ENCODE measurements around the gene RASSF8.
A peak's percentile ranks its signal among the peaks of the same experiment; 100 is the strongest.

The RASSF8 gene

DNA sequence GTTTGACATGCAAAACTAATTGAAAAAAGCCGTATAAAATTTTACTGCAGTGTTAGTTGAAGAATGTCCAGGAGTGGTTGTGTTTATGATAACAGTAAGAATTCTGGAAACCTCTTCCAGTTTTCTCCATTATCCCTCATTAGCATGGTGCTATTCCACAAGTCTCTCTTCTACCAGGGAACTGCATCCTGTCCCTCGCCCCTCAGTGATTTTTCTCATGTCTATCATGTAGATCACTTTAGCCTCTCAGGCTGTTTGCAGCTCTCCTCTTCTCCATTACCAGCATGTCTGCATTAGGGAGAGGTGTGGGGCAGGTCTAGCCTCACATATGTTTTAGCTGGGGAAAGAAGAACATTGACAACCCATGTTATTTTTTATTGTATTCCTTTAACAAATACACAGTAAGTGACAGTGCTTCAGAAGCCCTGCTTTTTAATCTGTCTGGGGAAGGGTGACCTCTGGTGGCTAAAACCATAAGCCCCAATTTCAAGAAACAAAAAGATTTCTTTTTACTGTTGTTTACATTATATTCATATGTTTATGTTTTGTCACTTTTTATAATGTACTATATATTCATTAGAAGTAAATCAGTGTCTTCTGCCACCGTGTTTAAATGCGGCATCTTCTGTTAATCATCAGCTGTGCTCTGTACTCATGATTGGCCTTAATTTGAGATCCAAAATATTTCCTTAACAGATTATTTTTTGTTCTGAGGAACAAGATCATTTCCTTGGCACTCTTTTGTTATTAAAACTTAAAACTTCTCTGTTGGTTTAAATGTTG lies 70.7 kb downstream of the RASSF8 start:
- H3K4me3 Mint-ChIP-seq: peak overlapping the region in 1 of 3 experiments; percentile 15
- TF ChIP-seq, protein P1, sequence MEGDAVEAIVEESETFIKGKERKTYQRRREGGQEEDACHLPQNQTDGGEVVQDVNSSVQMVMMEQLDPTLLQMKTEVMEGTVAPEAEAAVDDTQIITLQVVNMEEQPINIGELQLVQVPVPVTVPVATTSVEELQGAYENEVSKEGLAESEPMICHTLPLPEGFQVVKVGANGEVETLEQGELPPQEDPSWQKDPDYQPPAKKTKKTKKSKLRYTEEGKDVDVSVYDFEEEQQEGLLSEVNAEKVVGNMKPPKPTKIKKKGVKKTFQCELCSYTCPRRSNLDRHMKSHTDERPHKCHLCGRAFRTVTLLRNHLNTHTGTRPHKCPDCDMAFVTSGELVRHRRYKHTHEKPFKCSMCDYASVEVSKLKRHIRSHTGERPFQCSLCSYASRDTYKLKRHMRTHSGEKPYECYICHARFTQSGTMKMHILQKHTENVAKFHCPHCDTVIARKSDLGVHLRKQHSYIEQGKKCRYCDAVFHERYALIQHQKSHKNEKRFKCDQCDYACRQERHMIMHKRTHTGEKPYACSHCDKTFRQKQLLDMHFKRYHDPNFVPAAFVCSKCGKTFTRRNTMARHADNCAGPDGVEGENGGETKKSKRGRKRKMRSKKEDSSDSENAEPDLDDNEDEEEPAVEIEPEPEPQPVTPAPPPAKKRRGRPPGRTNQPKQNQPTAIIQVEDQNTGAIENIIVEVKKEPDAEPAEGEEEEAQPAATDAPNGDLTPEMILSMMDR (IDR thresholded peaks at IDR 0.05; ENCODE audit: unreplicated experiment in 3 of 3): peak; percentile 71 to 83 (median 79)

DNA sequence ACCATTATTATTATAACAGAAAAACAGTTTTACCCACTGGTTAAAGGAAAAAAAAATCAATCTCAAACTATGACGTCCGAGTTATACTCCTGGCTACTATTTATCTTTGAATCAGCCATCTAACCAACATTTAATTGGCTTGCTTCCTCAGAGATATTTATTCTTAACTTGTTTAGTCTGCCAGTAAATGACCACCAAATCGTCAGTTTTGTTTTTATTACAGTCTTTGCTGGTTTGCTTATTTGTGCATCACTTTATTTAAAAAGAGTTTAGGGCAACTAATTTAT lies 71.2 kb downstream of the RASSF8 start:
- Mint-ChIP-seq H3K27me3 (ENCODE audit: low read depth) (no peaks in the 10 kb centered on the region), H3K36me3 (ENCODE audit: low read depth) (peaks cover 8% of the 10 kb centered on the region), H3K4me1 (peaks cover 49% of the 10 kb centered on the region), H3K9me3 (peaks cover 6% of the 10 kb centered on the region), H3K27ac (no peak overlapping the region), H3K4me3 (no peak overlapping the region)
- TF ChIP-seq, protein P1 (IDR thresholded peaks at IDR 0.05; ENCODE audit: unreplicated experiment in 3 of 3): no peak

More for the DNA sequence above, 70.7 kb downstream of the RASSF8 start:
- peaks cover 11% of the 10 kb centered on the region for H3K36me3 Mint-ChIP-seq (ENCODE audit: low read depth)
- H3K27me3 Mint-ChIP-seq (ENCODE audit: low read depth): no peaks in the 10 kb centered on the region
- H3K9me3 Mint-ChIP-seq: peaks cover 6% of the 10 kb centered on the region
- H3K27ac Mint-ChIP-seq: peak overlapping the region; percentile 54 to 91 (median 90)
- peaks cover 45% of the 10 kb centered on the region for H3K4me1 Mint-ChIP-seq

DNA sequence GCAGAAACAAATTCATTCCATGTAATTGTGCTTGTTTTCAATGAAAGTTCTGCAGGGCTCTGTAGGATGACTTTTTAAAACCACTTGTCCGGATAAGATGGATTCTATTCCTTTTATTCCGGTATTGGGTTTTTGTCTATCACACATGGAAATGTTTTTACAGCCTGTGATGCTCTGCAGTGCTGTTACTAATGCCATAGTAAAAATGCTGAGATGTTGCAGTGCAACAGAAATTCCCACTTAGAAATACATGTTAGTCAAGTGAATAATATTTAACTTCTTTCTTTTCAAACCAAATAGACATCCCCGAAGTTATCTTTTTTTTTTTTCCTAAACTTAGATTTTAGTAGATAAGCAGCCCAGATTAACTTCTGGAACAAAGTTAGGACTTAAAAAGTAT lies 71.9 kb downstream of the RASSF8 start:
- TF ChIP-seq, protein P1 (IDR thresholded peaks at IDR 0.05; ENCODE audit: unreplicated experiment in 3 of 3): no peak
- Mint-ChIP-seq H3K9me3 (peaks cover 6% of the 10 kb centered on the region), H3K4me1 (peaks cover 49% of the 10 kb centered on the region), H3K4me3 (no peak overlapping the region), H3K27ac (peak overlapping the region in 2 of 3 experiments; percentile 56 to 67), H3K27me3 (ENCODE audit: low read depth) (no peaks in the 10 kb centered on the region), H3K36me3 (ENCODE audit: low read depth) (peaks cover 4% of the 10 kb centered on the region)

DNA sequence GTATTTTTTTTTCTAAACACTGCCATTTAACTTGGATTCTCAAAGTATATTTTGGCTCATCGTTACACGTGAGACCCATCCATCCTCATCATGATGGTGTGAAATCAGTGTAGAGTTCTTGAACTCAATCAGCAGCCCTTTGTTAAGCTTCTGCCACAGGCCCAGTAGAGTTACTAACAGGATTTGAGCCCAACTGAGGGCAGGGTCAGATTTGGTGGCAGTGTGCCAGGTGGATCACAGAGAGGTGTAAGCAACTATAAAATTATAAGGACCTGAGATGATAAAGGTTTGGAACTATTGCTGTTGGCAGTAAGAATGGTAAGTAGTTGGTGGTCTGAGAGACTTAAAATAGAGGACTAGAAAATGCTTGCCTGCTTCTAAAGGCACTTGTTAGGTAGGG lies 72.8 kb downstream of the RASSF8 start:
- Mint-ChIP-seq H3K36me3 (ENCODE audit: low read depth) (no peaks in the 10 kb centered on the region), H3K4me1 (peaks cover 49% of the 10 kb centered on the region), H3K27me3 (ENCODE audit: low read depth) (no peaks in the 10 kb centered on the region), H3K4me3 (no peak overlapping the region), H3K27ac (peak overlapping the region in 2 of 3 experiments; percentile 1 to 67), H3K9me3 (peaks cover 4% of the 10 kb centered on the region)
- TF ChIP-seq, protein P1 (IDR thresholded peaks at IDR 0.05; ENCODE audit: unreplicated experiment in 3 of 3): no peak

- peaks cover under 1% of the 10 kb centered on the region for H3K9me3 Mint-ChIP-seq
- H3K36me3 Mint-ChIP-seq (ENCODE audit: low read depth): no peaks in the 10 kb centered on the region
- TF ChIP-seq, protein P1 (IDR thresholded peaks at IDR 0.05; ENCODE audit: unreplicated experiment in 3 of 3): no peak
- no peak overlapping the region for H3K4me3 Mint-ChIP-seq
- H3K27ac Mint-ChIP-seq: peak overlapping the region in 2 of 3 experiments; percentile 1 to 67
- H3K27me3 Mint-ChIP-seq (ENCODE audit: low read depth): no peaks in the 10 kb centered on the region
- peaks cover 49% of the 10 kb centered on the region for H3K4me1 Mint-ChIP-seq
Measured at GRCh38 chr12:26031827-26032226, 73.3 kb downstream of the RASSF8 start.

GRCh38 chr12:26032290-26032689 lies 73.8 kb downstream of the RASSF8 start:
- TF ChIP-seq, protein P1 (IDR thresholded peaks at IDR 0.05; ENCODE audit: unreplicated experiment in 3 of 3): no peak
- Mint-ChIP-seq H3K27me3 (ENCODE audit: low read depth) (no peaks in the 10 kb centered on the region), H3K4me1 (peaks cover 49% of the 10 kb centered on the region), H3K36me3 (ENCODE audit: low read depth) (no peaks in the 10 kb centered on the region), H3K9me3 (no peaks in the 10 kb centered on the region), H3K4me3 (no peak overlapping the region), H3K27ac (no peak overlapping the region)

Measured in nephron (organoid).